GM12878 (cell line): ENCODE data around the gene TENT4B. TPM values are rescaled to one million over a fixed set of nuclear protein-coding genes. Genes with fewer than 3 reads are reported as not detected.

Experiments
- ATAC-seq: fragments of 200-7000 bp; cut with Tn5 transposase; 3 replicates; pipeline ENCODE4 v1.9.1; 2020; ENCODE audit warnings: mild to moderate bottlenecking, moderate library complexity
- BruUV-seq: library from RNA; stranded (reverse); fragments of 400-500 nt; replicated peaks from 2 replicates; lab custom pipeline; 2021; lab: Mats Ljungman, UMichigan
- CTCF ChIA-PET: fragments of 300-600 bp; sonication (Branson Sonifier 250); formaldehyde crosslinking; extraction: SDS; loops from one replicate; lab custom pipeline; 2021; ENCODE audit warnings: inconsistent platforms; lab: Yijun Ruan, JAX
- POLR2A ChIA-PET: fragments of 350-600 bp; formaldehyde crosslinking; extraction: SDS; loops from one replicate; lab custom pipeline; 2021; ENCODE audit warnings: inconsistent platforms; lab: Charles Lee
- RAD21 ChIA-PET: fragments of 300-600 bp; sonication (Branson Sonifier 250); formaldehyde crosslinking; loops from one replicate; lab custom pipeline; 2023; ENCODE audit warnings: antibody characterized with exemption; ENCODE audit not compliant: unreplicated experiment; lab: Charles Lee
- SMC1A ChIA-PET: fragments of 300-600 bp; sonication (Branson Sonifier 250); formaldehyde crosslinking; loops from one replicate; lab custom pipeline; 2023; ENCODE audit not compliant: unreplicated experiment, uncharacterized antibody; lab: Charles Lee
- DNase-seq: peaks from one replicate; pipeline ENCODE4 v3.0.0-alpha.2; 2011; ENCODE audit warnings: low read depth, low spot score
- FAIRE-seq: peaks from 3 replicates; lab custom pipeline; 2011; peaks lifted over from hg19 to GRCh38; lab: Jason Lieb, UNC
- H2AFZ ChIP-seq: 2 replicates; pipeline ENCODE4 v1.6.0; 2011; ENCODE audit warnings: low read depth, low read length, control low read depth; ENCODE audit not compliant: control insufficient read depth
- H3K27ac ChIP-seq: 2 replicates; pipeline ENCODE4 v1.5.1; 2011; ENCODE audit warnings: control low read depth; ENCODE audit not compliant: control insufficient read depth, insufficient read depth
- H3K27me3 ChIP-seq, 2 experiments: replicated peaks in 1 of 2; 2 replicates each; pipeline versions ENCODE4 v1.6.0 to v1.6.1; 2011; ENCODE audit warnings: low read length in 1 of 2; ENCODE audit not compliant: control insufficient read depth in 2 of 2, insufficient read depth in 2 of 2
- H3K36me3 ChIP-seq, 2 experiments: 2 replicates each; pipeline ENCODE4 v1.5.1; 2011; ENCODE audit warnings: low read length in 1 of 2; ENCODE audit not compliant: control insufficient read depth in 2 of 2, insufficient read depth in 2 of 2
- H3K4me1 ChIP-seq: 2 replicates; pipeline ENCODE4 v1.6.1; 2011; ENCODE audit warnings: mild to moderate bottlenecking, low read length, moderate library complexity, mixed read lengths; ENCODE audit not compliant: control insufficient read depth, insufficient read depth
- H3K4me2 ChIP-seq: 2 replicates; pipeline ENCODE4 v1.6.0; 2011; ENCODE audit warnings: control low read depth; ENCODE audit not compliant: control insufficient read depth, insufficient read depth
- H3K4me3 ChIP-seq: fragments of 200-600 bp; sonication (generic); 2 replicates; pipeline ENCODE4 v1.5.1; 2016
- H3K79me2 ChIP-seq: 2 replicates; pipeline ENCODE4 v1.6.0; 2011; ENCODE audit warnings: low read length; ENCODE audit not compliant: control insufficient read depth, insufficient read depth
- H3K9ac ChIP-seq: 2 replicates; pipeline ENCODE4 v1.8.0; 2011; ENCODE audit warnings: low read length, control low read depth, mixed read lengths; ENCODE audit not compliant: control insufficient read depth, insufficient read depth
- H3K9me3 ChIP-seq: replicated peaks from 3 replicates; pipeline ENCODE4 v1.5.1; 2011; ENCODE audit warnings: mild to moderate bottlenecking, low read length; ENCODE audit not compliant: control insufficient read depth, insufficient read depth
- H4K20me1 ChIP-seq: 2 replicates; pipeline ENCODE4 v1.6.0; 2011; ENCODE audit not compliant: control insufficient read depth, insufficient read depth
- ESRRA ChIP-seq: IDR thresholded peaks from 2 replicates; pipeline ENCODE4 v1.6.1; 2012; ENCODE audit warnings: mild to moderate bottlenecking, low read length, improper control_type of control experiment
- IKZF2 ChIP-seq, 2 experiments: fragments of 450-650 bp; IDR thresholded peaks; 2 replicates each; pipeline ENCODE4 v1.6.1; 2017; ENCODE audit warnings: mild to moderate bottlenecking in 2 of 2, moderate library complexity in 2 of 2
- KDM1A ChIP-seq: fragments of 200-600 bp; sonication (generic); IDR thresholded peaks from 2 replicates; pipeline ENCODE4 v1.6.1; 2016; ENCODE audit warnings: borderline replicate concordance
- RAD51 ChIP-seq: fragments of 450-650 bp; IDR thresholded peaks from 2 replicates; pipeline ENCODE4 v1.6.1; 2016; ENCODE audit warnings: moderate library complexity, mild to moderate bottlenecking, inconsistent platforms
- SMARCA5 ChIP-seq: fragments of 450-650 bp; IDR thresholded peaks from 2 replicates; pipeline ENCODE4 v1.6.1; 2017; ENCODE audit warnings: mild to moderate bottlenecking
- SP1 ChIP-seq: IDR thresholded peaks from one replicate; pipeline ENCODE4 v1.6.1; 2011; ENCODE audit warnings: low read depth, low read length
- ZNF217 ChIP-seq: fragments of 450-650 bp; IDR thresholded peaks from 2 replicates; pipeline ENCODE4 v1.6.1; 2017; ENCODE audit warnings: antibody characterized with exemption, mild to moderate bottlenecking
- WGBS: methylation state at CpG from one replicate; pipeline ENCODE4 v1.1.6; 2016; ENCODE audit warnings: low lambda C conversion rate; ENCODE audit not compliant: insufficient replicate concordance, insufficient coverage; ENCODE audit errors: missing lambda C conversion rate; 5-methylcytosine and 5-hydroxymethylcytosine counted together
- in situ Hi-C: fragments of 300-500 bp; cut with MboI; formaldehyde crosslinking; loops from 9 replicates; pipeline ENCODE4 v1.14.3; 2018; ENCODE audit warnings: mixed read lengths
- intact Hi-C: fragments of 100-400 bp; cut with micrococcal nuclease; formaldehyde crosslinking; loops from one replicate; pipeline ENCODE4 v1.14.2; 2022; ENCODE audit not compliant: unreplicated experiment
- polyA plus RNA-seq, 11 experiments: library from polyadenylated mRNA; depleted of rRNA in 4 of 11; unstranded in 6 of 11; stranded (reverse) in 5 of 11; fragments of >200 nt; fragmentation: Nextera tagmentation in 4 of 11; fragmentation: Illumina TruSeq in 1 of 11; extraction: Ambion mirVana in 4 of 11; extraction: Trizol in 1 of 11; gene quantifications; 1 replicate in 1 of 11; 2 replicates in 10 of 11; pipeline versions ENCODE4 v1.2.1 to v1.2.3, GENCODE V29; 2011 to 2016; ENCODE audit warnings: inconsistent platforms in 2 of 11, missing spikeins in 2 of 11, low read depth in 1 of 11
- total RNA-seq, 4 experiments: library from RNA; depleted of rRNA in 3 of 4; stranded (reverse); fragments of >200 nt in 3 of 4; fragmentation: Illumina TruSeq in 1 of 4; extraction: Trizol in 1 of 4; gene quantifications; 2 replicates each; pipeline versions ENCODE4 v1.2.1 to v1.2.3, GENCODE V29; 2013 to 2021

TENT4B gene
- total and polyA plus RNA-seq, 10 of the 15 experiments (the other 5 are each of a cell fraction or from before 2014, with no cell fraction given) = 4.4 to 16.7 (median 10.8) TPM

DNA sequence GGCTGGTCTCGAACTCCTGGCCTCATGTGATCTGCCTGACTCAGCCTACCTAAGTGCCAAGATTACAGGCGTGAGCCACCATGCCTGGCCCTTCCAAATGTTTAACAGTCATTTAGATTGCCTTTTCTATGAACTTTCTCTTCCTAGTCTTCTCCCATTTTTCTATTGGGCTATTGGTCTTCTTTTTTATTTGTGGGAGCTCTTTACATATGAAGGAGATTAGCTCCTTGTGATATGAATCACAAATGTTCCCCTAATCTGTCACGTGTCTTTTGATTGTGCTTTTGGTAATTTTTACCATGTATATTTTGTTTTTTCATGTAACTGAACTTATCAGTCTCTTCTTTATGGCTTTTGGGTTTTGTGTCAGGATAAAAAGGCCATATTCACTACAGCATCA lies 125.1 kb downstream of the TENT4B start:
- WGBS = 13% methylated on average over 3 of the region's 3 CpGs
- Histone ChIP-seq H3K27ac (peak overlapping the region; percentile 34), H3K9ac (no peak overlapping the region), H3K4me3 (no peak overlapping the region), H3K4me2 (peak overlapping the region; percentile 65; the same call in 1 of the 2 replicates), H3K36me3 (no peaks in the 10 kb centered on the region), H4K20me1 (no peaks in the 10 kb centered on the region), H3K4me1 (peaks cover 80% of the 10 kb centered on the region), H3K79me2 (peaks cover 90% of the 10 kb centered on the region), H2AFZ (no peak overlapping the region), H3K9me3 (no peaks in the 10 kb centered on the region; the same call in 2 of the 3 replicates), H3K27me3 (no peaks in the 10 kb centered on the region)
- in situ Hi-C loops (no loop called here), intact Hi-C loops (loop anchor here (5.0 to 10.0 kb wide), 2 partner anchors 123 to 419 kb away; partner anchors contain the start of gene TENT4B)
- FAIRE-seq = no peak
- ATAC-seq = no peak
- POLR2A ChIA-PET = no interaction called here
- SMC1A ChIA-PET = interaction anchor here (0.9 to 8.9 kb wide), 5 partner anchors 12 to 468 kb away, joined by 3 to 73 read pairs (median 8); partner anchors contain the start of gene ADCY7
- TF ChIP-seq ESRRA (no peak), KDM1A (peak; percentile 65; the same call in 1 of the 2 replicates), IKZF2 (IDR thresholded peaks at IDR 0.05) (0 out of 4 replicates have a peak, but pooled peaks of 1 of the 2 experiments have one; percentile 4), SMARCA5 (0 out of 2 replicates have a peak, but pooled peaks have one; percentile 31), ZNF217 (peak; percentile 76), SP1 (no peak), RAD51 (peak; percentile 47; the same call in 1 of the 2 replicates)
- RAD21 ChIA-PET = interaction anchor here (0.5 to 1.3 kb wide), 5 partner anchors 11 to 528 kb away, joined by 3 to 4 read pairs (median 3); no protein-coding TSS in a partner anchor
- CTCF ChIA-PET = interaction anchor here (0.9 to 6.8 kb wide), 10 partner anchors 8 to 528 kb away, joined by 3 to 38 read pairs (median 4); partner anchors contain the start of gene ADCY7
- BruUV-seq = no TSS peak
- DNase-seq = no peak
